HEK293T (cell line): ENCODE data around the gene SOX18.

ENCODE experiments used
- BHLHE40 ChIP-seq: fragments of 450-650 bp; IDR thresholded peaks from 2 replicates; pipeline ENCODE4 v1.6.1; 2016; ENCODE audit warnings: mild to moderate bottlenecking, moderate library complexity, borderline replicate concordance
- CTBP1 ChIP-seq: fragments of 450-650 bp; IDR thresholded peaks from 2 replicates; pipeline ENCODE4 v1.6.1; 2016; ENCODE audit warnings: borderline replicate concordance
- FOXA1 ChIP-seq: fragments of 450-650 bp; IDR thresholded peaks from 2 replicates; pipeline ENCODE4 v1.6.1; 2016; ENCODE audit warnings: mild to moderate bottlenecking
- FOXM1 ChIP-seq: fragments of 450-650 bp; IDR thresholded peaks from 2 replicates; pipeline ENCODE4 v1.6.1; 2017; ENCODE audit warnings: mild to moderate bottlenecking, borderline replicate concordance
- HDGF ChIP-seq: fragments of 450-650 bp; IDR thresholded peaks from 2 replicates; pipeline ENCODE4 v1.6.1; 2017; ENCODE audit warnings: antibody characterized with exemption, borderline replicate concordance
- PKNOX1 ChIP-seq: fragments of 450-650 bp; IDR thresholded peaks from 2 replicates; pipeline ENCODE4 v1.6.1; 2016
- SP1 ChIP-seq: fragments of 450-650 bp; IDR thresholded peaks from 2 replicates; pipeline ENCODE4 v1.6.1; 2017

DNA sequence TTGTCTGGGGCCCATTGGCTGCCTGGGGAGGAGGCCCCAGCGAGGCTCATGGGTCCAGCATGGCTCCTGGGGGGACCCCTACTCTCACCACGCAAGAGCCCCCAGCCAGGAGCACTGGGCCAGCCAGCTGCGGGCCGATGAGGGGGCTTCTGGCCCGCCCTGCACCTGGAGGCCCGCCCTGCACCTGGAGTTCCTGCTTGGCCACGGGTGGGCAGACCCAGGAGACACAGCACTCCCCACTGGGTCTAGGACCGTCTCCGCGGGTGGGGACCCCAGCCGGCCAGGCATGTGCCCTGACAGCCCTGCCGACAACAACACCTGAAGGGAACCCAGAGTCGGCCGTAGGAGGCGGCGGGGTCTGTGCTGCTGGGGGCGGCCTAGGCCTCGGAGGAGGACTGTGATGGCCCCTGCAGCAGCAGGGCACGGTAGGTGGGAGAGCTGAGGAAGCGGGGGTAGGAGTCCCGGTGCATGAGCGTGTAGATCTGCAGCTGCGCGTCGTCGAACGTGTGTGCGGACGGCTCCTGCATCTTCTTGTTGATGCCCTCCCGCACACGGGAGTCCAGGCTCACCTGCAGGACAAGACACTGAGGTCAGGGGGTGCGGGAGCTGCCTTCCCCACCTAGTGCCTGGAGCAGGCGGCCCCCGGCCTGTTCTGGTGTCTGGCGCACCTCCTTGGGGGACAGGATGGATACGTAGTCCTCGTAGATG lies 24.2 kb upstream of the SOX18 start:
- TF ChIP-seq SP1 = no peak
- no peak for TF ChIP-seq FOXA1
- no peak for TF ChIP-seq FOXM1
- TF ChIP-seq BHLHE40 = no peak
- TF ChIP-seq HDGF = no peak
- no peak for TF ChIP-seq PKNOX1
- no peak for TF ChIP-seq CTBP1
